Camera-type eye (tissue), 1 donor: ENCODE data around the gene RBL2. TPM values are rescaled to one million over a fixed set of nuclear protein-coding genes. Genes with fewer than 3 reads are reported as not detected.

Experiments
- total RNA-seq: library from RNA; depleted of rRNA; stranded (reverse); fragments of >200 nt; gene quantifications from one replicate; pipeline ENCODE4 v1.2.3, GENCODE V29; 2014

Gene RBL2
- total RNA-seq: 135 TPM

GRCh38 chr16:53434377-53435065 is at the start of gene RBL2:
Gene RBL2 (plus strand): TSS chr16:53434471. CDS start chr16:53434557, 86 bp downstream.

GRCh38 chr16:53502331-53503269 is 68.3 kb downstream of the RBL2 start, which contains the start of gene AKTIP:
Gene AKTIP (minus strand): TSS chr16:53503209. CDS start chr16:53500259, 2,950 bp downstream.

Other genes starting within 250 kb of the RBL2 start
- gene AKTIP, start 68.7 kb downstream of the RBL2 start, total RNA-seq: 52.3 TPM